Vagina (tissue), 2 donors: ENCODE results near the gene NLRP4. TPM values are rescaled to one million over a fixed set of nuclear protein-coding genes. Genes with fewer than 3 reads are reported as not detected.
"Not testable (repeated sequence)": the region's sequence is repeated elsewhere in the genome, so short reads cannot be mapped to it uniquely, and the experiment has no call there.

Experiments
- DNase-seq, 2 donors: peaks; one replicate each; pipeline ENCODE4 v3.0.0-alpha.2; 2017; ENCODE audit errors: extremely low spot score in 2 of 2
- H3K27ac ChIP-seq: fragments of 200-600 bp; sonication (generic); one replicate; pipeline ENCODE4 v1.5.1; 2019
- H3K27me3 ChIP-seq: fragments of 200-600 bp; sonication (generic); one replicate; pipeline ENCODE4 v1.5.1; 2019
- H3K36me3 ChIP-seq, 2 donors: fragments of 200-600 bp; sonication (generic); one replicate each; pipeline ENCODE4 v1.5.1; 2017 to 2019
- H3K4me1 ChIP-seq: fragments of 200-600 bp; sonication (generic); one replicate; pipeline ENCODE4 v1.5.1; 2019
- H3K4me3 ChIP-seq, 2 donors: fragments of 200-600 bp; sonication (generic); 1 replicate in 1 of 2; 2 replicates in 1 of 2; pipeline ENCODE4 v1.5.1; 2016 to 2019
- H3K9me3 ChIP-seq: fragments of 200-600 bp; sonication (generic); one replicate; pipeline ENCODE4 v1.5.1; 2019
- POLR2A ChIP-seq, 2 donors: fragments of 450-650 bp; IDR thresholded peaks; one replicate each; pipeline ENCODE4 v1.6.1; 2017; ENCODE audit warnings: antibody characterized with exemption in 2 of 2, mild to moderate bottlenecking in 2 of 2, moderate library complexity in 2 of 2
- POLR2AphosphoS5 ChIP-seq, 2 donors: sonication (generic); formaldehyde crosslinking; IDR thresholded peaks; one replicate each; pipeline ENCODE4 v1.9.0; 2017; ENCODE audit warnings: antibody characterized with exemption in 2 of 2, mild to moderate bottlenecking in 2 of 2, low read depth in 1 of 2; ENCODE audit not compliant: insufficient read depth in 1 of 2
- intact Hi-C: fragments of 100-400 bp; cut with DNase I; formaldehyde crosslinking; loops from one replicate; pipeline ENCODE4 v1.15.1; 2023
- total RNA-seq: library from RNA; depleted of rRNA; stranded (reverse); fragments of >200 nt; gene quantifications from one replicate; pipeline ENCODE4 v1.2.3, GENCODE V29; 2016
- TF ChIP-seq, protein P1 (sequence below), 3 experiments: fragments of 450-650 bp in 2 of 3; fragments of 200-600 bp in 1 of 3; sonication (generic) in 1 of 3; IDR thresholded peaks; one replicate each; pipeline ENCODE4 v1.5.1; 2017 to 2019; ENCODE audit warnings: antibody characterized with exemption in 3 of 3, mild to moderate bottlenecking in 2 of 3, moderate library complexity in 2 of 3

NLRP4 gene
- total RNA-seq, 1 donor from 2014 or later, result not detected

DNA sequence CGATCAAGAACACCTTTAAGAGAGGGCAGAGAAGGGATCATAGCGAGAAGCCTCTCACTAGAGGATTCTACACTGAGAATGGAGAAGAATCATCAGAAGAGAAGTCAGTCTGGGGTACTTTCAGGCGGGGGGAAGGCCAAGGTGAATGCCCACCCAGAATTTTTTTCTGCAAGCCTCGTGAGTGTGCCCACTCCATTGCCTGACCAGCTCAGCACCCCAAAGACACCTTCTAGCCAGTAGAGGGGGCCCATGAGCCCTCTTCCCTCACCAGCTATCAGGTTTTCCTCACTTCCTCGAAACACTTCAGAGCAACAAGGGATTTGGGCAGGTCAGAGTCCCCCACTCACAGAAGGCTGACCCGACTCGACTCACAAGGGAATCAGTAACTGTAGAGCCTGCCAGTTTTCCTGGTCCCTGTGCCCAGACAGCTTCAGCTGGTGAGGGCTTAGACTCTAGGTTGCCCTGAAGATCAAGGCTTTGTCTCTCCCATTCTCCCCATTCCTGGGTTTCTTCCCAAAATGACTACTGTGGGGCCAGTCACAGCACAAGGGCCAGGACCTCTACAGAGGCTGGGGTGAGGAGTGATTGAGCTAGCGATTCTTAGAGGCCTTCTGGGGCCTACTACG, 77.4 kb downstream of the NLRP4 start:
- no peaks in the 10 kb centered on the region for H3K36me3 ChIP-seq
- no peaks in the 10 kb centered on the region for H3K4me1 ChIP-seq
- TF ChIP-seq POLR2AphosphoS5 (IDR thresholded peaks at IDR 0.05; ENCODE audit: insufficient read depth in 1 of 2, low read depth in 1 of 2) (no peak), POLR2A (IDR thresholded peaks at IDR 0.05) (no peak)
- TF ChIP-seq, protein P1, sequence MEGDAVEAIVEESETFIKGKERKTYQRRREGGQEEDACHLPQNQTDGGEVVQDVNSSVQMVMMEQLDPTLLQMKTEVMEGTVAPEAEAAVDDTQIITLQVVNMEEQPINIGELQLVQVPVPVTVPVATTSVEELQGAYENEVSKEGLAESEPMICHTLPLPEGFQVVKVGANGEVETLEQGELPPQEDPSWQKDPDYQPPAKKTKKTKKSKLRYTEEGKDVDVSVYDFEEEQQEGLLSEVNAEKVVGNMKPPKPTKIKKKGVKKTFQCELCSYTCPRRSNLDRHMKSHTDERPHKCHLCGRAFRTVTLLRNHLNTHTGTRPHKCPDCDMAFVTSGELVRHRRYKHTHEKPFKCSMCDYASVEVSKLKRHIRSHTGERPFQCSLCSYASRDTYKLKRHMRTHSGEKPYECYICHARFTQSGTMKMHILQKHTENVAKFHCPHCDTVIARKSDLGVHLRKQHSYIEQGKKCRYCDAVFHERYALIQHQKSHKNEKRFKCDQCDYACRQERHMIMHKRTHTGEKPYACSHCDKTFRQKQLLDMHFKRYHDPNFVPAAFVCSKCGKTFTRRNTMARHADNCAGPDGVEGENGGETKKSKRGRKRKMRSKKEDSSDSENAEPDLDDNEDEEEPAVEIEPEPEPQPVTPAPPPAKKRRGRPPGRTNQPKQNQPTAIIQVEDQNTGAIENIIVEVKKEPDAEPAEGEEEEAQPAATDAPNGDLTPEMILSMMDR (IDR thresholded peaks at IDR 0.05), result no peak
- H3K4me3 ChIP-seq, result no peak overlapping the region
- no peaks in the 10 kb centered on the region for H3K9me3 ChIP-seq
- no peaks in the 10 kb centered on the region for H3K27me3 ChIP-seq
- H3K27ac ChIP-seq, result no peak overlapping the region
- intact Hi-C loops, result no loop called here
- DNase-seq, result peak; percentile 34 to 49

DNA sequence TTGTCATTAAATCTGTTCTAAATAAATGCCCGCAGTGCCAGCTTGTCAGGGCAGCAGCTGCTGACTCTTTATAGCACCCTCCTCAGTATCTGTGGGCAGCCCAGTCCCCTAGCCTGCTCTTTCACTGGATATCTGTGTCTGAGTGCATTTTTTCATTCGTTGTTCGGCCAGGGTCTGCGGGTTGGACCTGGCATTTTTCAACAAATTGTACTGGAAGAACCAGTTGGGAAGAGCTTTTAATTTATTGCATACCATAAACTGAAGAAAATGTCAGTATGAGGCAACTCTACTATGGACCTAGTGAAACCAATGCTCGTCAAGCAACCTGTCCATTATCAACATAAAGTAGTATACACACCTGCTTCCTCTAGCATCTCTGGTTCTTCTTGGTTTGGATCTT, 87.2 kb downstream of the NLRP4 start:
- intact Hi-C loops, result no loop called here
- Histone ChIP-seq H3K4me3 (no peak overlapping the region), H3K27ac (no peak overlapping the region), H3K9me3 (no peaks in the 10 kb centered on the region), H3K4me1 (no peaks in the 10 kb centered on the region), H3K36me3 (no peaks in the 10 kb centered on the region), H3K27me3 (no peaks in the 10 kb centered on the region)
- peak in 1 of 2 donors; percentile 12 for DNase-seq
- TF ChIP-seq POLR2AphosphoS5 (IDR thresholded peaks at IDR 0.05; ENCODE audit: insufficient read depth in 1 of 2, low read depth in 1 of 2) (no peak), POLR2A (IDR thresholded peaks at IDR 0.05) (no peak)
- TF ChIP-seq, protein P1 (IDR thresholded peaks at IDR 0.05), result no peak

DNA sequence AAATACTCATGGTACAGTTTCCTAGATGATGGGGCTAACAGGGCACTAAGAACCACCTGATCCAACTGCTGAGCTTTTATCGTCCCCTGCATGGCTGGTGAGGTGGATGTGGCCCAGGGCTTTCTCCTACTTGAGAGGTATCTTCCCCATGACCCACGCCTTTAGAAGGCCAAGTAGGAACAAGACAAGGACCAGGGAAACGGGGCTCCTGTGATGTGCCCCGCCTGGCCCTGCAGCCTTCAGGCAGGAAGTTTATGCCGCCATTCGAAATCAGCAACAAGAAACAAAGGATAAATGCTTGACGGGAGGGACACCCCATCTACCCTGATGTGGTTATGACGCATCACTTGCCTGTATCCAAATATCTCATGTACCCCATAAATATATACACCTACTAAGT, 91.7 kb downstream of the NLRP4 start:
- no peaks in the 10 kb centered on the region for H3K27me3 ChIP-seq
- no peaks in the 10 kb centered on the region for H3K36me3 ChIP-seq
- H3K27ac ChIP-seq, result no peak overlapping the region
- no peak for TF ChIP-seq POLR2AphosphoS5 (IDR thresholded peaks at IDR 0.05; ENCODE audit: insufficient read depth in 1 of 2, low read depth in 1 of 2)
- no peaks in the 10 kb centered on the region for H3K4me1 ChIP-seq
- DNase-seq, result peak; percentile 20 to 77
- intact Hi-C loops, result no loop called here
- H3K9me3 ChIP-seq, result no peaks in the 10 kb centered on the region
- no peak overlapping the region for H3K4me3 ChIP-seq

DNA sequence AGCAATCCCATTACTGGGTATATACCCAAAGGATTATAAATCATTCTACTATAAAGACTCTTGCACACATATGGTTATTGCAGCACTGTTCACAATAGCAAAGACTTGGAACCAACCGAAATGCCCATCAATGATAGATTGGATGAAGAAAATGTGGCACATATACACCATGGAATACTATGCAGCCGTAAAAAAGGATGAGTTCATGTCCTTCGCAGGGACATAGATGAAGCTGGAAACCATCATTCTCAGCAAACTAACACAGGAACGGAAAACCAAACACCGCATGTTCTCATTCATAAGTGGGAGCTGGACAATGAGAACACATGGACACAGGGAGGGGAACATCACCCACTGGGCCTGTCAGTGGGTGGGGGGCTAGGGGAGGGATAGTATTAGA, 92.9 kb downstream of the NLRP4 start:
- H3K4me3 ChIP-seq, intact Hi-C loops: not testable (repeated sequence)
- DNase-seq, result peak in 1 of 2 donors; percentile 9

DNA sequence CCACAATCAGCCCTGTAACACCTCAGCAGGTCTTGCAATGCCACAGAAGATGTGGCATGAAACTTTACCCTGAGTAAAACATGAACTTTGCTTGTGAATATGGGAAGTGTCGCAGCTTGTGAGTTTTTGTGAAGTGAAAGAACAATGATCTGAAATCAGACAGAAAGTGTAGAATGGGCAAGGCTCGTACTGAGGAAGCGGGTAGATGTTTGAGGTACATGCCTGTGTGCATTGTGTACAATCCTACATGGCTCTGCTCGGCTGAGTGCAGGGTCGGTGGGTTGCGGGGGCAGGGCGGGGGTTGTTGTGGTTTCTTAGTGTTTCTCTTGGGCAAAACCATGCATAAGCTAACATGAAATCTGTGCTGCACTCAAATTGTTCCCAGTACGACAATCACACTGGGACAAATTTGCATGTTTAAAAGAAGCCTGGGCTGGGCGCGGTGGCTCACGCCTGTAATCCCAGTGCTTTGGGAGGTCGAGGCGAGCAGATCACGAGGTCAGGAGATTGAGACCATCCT, 94.7 kb downstream of the NLRP4 start:
- H3K9me3 ChIP-seq, result no peaks in the 10 kb centered on the region
- no peak overlapping the region for H3K4me3 ChIP-seq
- DNase-seq, result peak; percentile 13 to 52
- intact Hi-C loops, result no loop called here
- no peaks in the 10 kb centered on the region for H3K36me3 ChIP-seq
- H3K27me3 ChIP-seq, result no peaks in the 10 kb centered on the region
- H3K27ac ChIP-seq, result no peak overlapping the region
- no peak for TF ChIP-seq POLR2AphosphoS5 (IDR thresholded peaks at IDR 0.05; ENCODE audit: insufficient read depth in 1 of 2, low read depth in 1 of 2)
- TF ChIP-seq, protein P1 (IDR thresholded peaks at IDR 0.05), result no peak
- no peak for TF ChIP-seq POLR2A (IDR thresholded peaks at IDR 0.05)
- H3K4me1 ChIP-seq, result no peaks in the 10 kb centered on the region

More for the DNA sequence above, 92.9 kb downstream of the NLRP4 start:
- H3K4me1 ChIP-seq, H3K36me3 ChIP-seq, H3K27me3 ChIP-seq, H3K9me3 ChIP-seq, H3K27ac ChIP-seq: not testable (repeated sequence)

Other genes with a start within 250 kb of the NLRP4 start
- 5.4 TPM for gene FIZ1, start 237.0 kb upstream of the NLRP4 start, total RNA-seq
- gene ZNF524, start 236.3 kb upstream of the NLRP4 start, total RNA-seq, result 15.5 TPM
- 8.8 TPM for gene ZNF865, start 230.9 kb upstream of the NLRP4 start, total RNA-seq
- gene ZNF784, start 212.0 kb upstream of the NLRP4 start, total RNA-seq, result 5.2 TPM
- gene ZNF580, start 195.5 kb upstream of the NLRP4 start, total RNA-seq, result 30.9 TPM
- gene ZNF581, start 192.9 kb upstream of the NLRP4 start, total RNA-seq, result 15.5 TPM
- 8.3 TPM for gene CCDC106, start 188.3 kb upstream of the NLRP4 start, total RNA-seq
- 145 TPM for gene U2AF2, start 181.5 kb upstream of the NLRP4 start, total RNA-seq
- gene EPN1, start 161.3 kb upstream of the NLRP4 start, total RNA-seq, result 43.7 TPM
- gene NLRP9, start 98.1 kb upstream of the NLRP4 start, total RNA-seq, result not detected
- not detected for gene RFPL4A, start 77.4 kb upstream of the NLRP4 start, total RNA-seq
- not detected for gene RFPL4AL1, start 67.4 kb upstream of the NLRP4 start, total RNA-seq
- not detected for gene NLRP11, start 4.5 kb upstream of the NLRP4 start, total RNA-seq
- gene NLRP13, start 95.8 kb downstream of the NLRP4 start, total RNA-seq, result not detected
- gene NLRP8, start 111.3 kb downstream of the NLRP4 start, total RNA-seq, result not detected
- gene NLRP5, start 150.2 kb downstream of the NLRP4 start, total RNA-seq, result not detected